ENCODE data around the gene SDK1.

DNA sequence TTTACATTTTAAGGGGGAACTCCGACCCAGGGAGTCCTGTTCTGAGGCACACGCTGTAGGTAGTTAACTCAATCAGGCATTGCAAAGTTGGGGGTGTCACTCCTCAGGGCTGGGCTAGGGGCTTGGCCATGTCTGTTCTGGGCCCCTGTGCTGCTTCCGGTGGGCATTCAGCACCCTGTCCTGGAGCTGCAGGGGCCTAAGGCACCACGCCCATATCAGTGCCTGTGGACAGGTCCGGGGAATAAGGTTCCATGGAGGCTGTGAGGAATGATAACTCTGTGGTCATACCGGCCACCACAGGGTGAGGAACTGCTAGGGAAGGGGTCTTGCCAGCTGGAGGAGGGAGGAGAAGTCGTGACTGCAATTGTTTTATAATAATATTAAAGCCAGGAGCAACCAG is 842.0 kb downstream of the SDK1 start:
- TF ChIP-seq, protein P1, sequence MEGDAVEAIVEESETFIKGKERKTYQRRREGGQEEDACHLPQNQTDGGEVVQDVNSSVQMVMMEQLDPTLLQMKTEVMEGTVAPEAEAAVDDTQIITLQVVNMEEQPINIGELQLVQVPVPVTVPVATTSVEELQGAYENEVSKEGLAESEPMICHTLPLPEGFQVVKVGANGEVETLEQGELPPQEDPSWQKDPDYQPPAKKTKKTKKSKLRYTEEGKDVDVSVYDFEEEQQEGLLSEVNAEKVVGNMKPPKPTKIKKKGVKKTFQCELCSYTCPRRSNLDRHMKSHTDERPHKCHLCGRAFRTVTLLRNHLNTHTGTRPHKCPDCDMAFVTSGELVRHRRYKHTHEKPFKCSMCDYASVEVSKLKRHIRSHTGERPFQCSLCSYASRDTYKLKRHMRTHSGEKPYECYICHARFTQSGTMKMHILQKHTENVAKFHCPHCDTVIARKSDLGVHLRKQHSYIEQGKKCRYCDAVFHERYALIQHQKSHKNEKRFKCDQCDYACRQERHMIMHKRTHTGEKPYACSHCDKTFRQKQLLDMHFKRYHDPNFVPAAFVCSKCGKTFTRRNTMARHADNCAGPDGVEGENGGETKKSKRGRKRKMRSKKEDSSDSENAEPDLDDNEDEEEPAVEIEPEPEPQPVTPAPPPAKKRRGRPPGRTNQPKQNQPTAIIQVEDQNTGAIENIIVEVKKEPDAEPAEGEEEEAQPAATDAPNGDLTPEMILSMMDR (IDR thresholded peaks at IDR 0.05) = no peak
- no peak for TF ChIP-seq POLR2A (IDR thresholded peaks at IDR 0.05)
